ENCODE data around the gene RASAL2.
"Not testable (repeated sequence)": the region's sequence is repeated elsewhere in the genome, so short reads cannot be mapped to it uniquely, and the experiment has no call there.

RASAL2 gene

GRCh38 chr1:178165196-178165595 is 71.3 kb downstream of the RASAL2 start:
- no peak for DNase-seq (ENCODE audit: low spot score)

- DNase-seq (ENCODE audit: low spot score), result no peak
Observed at GRCh38 chr1:178166429-178167024, 72.6 kb downstream of the RASAL2 start.

- DNase-seq (ENCODE audit: low spot score), result no peak
Observed at GRCh38 chr1:178168536-178168935, 74.6 kb downstream of the RASAL2 start.

- DNase-seq (ENCODE audit: low spot score), result no peak
Observed at GRCh38 chr1:178169649-178170048, 75.7 kb downstream of the RASAL2 start.

GRCh38 chr1:178172939-178173338 is 79.0 kb downstream of the RASAL2 start:
- DNase-seq (ENCODE audit: low spot score), result no peak

GRCh38 chr1:178174539-178174938 is 80.6 kb downstream of the RASAL2 start:
- no peak for DNase-seq (ENCODE audit: low spot score)

GRCh38 chr1:178180405-178180804 is 86.5 kb downstream of the RASAL2 start:
- no peak for DNase-seq (ENCODE audit: low spot score)

GRCh38 chr1:178183796-178184195 is 89.9 kb downstream of the RASAL2 start:
- DNase-seq (ENCODE audit: low spot score), result no peak

GRCh38 chr1:178188306-178188705 is 94.4 kb downstream of the RASAL2 start:
- DNase-seq (ENCODE audit: low spot score), result no peak

GRCh38 chr1:178189814-178190213 is 95.9 kb downstream of the RASAL2 start:
- no peak for DNase-seq (ENCODE audit: low spot score)

GRCh38 chr1:178190881-178191280 is 97.0 kb downstream of the RASAL2 start:
- DNase-seq (ENCODE audit: low spot score), result no peak

- peak; percentile 56 for DNase-seq (ENCODE audit: low spot score)
Observed at GRCh38 chr1:178192686-178193085, 98.8 kb downstream of the RASAL2 start.

- DNase-seq (ENCODE audit: low spot score), result no peak
Observed at GRCh38 chr1:178196631-178197030, 102.7 kb downstream of the RASAL2 start.

- DNase-seq (ENCODE audit: low spot score), result not testable (repeated sequence)
Observed at GRCh38 chr1:178202095-178202494, 108.2 kb downstream of the RASAL2 start.

GRCh38 chr1:178202546-178202945 is 108.6 kb downstream of the RASAL2 start:
- DNase-seq (ENCODE audit: low spot score), result not testable (repeated sequence)

GRCh38 chr1:178208269-178208856 is 114.5 kb downstream of the RASAL2 start:
- DNase-seq (ENCODE audit: low spot score), result not testable (repeated sequence)

GRCh38 chr1:178209935-178210334 is 116.0 kb downstream of the RASAL2 start:
- no peak for DNase-seq (ENCODE audit: low spot score)

GRCh38 chr1:178218550-178218949 is 124.6 kb downstream of the RASAL2 start:
- no peak for DNase-seq (ENCODE audit: low spot score)

GRCh38 chr1:178220094-178220493 is 126.2 kb downstream of the RASAL2 start:
- no peak for DNase-seq (ENCODE audit: low spot score)

- DNase-seq (ENCODE audit: low spot score), result no peak
Observed at GRCh38 chr1:178223289-178223688, 129.4 kb downstream of the RASAL2 start.

- DNase-seq (ENCODE audit: low spot score), result no peak
Observed at GRCh38 chr1:178224358-178224757, 130.5 kb downstream of the RASAL2 start.

- no peak for DNase-seq (ENCODE audit: low spot score)
Observed at GRCh38 chr1:178230881-178231409, 137.0 kb downstream of the RASAL2 start.

GRCh38 chr1:178232108-178232507 is 138.2 kb downstream of the RASAL2 start:
- no peak for DNase-seq (ENCODE audit: low spot score)

- no peak for DNase-seq (ENCODE audit: low spot score)
Observed at GRCh38 chr1:178232949-178233348, 139.0 kb downstream of the RASAL2 start.

All from hepatic stellate cell (primary cell).